CD14-positive monocyte (primary cell): ENCODE results near the gene MICU2. TPM values are rescaled to one million over a fixed set of nuclear protein-coding genes. Genes with fewer than 3 reads are reported as not detected.

Experiments
- DNase-seq, 3 donors: peaks; one replicate each; pipeline ENCODE4 v3.0.0-alpha.2; 2011 to 2022
- H2AFZ ChIP-seq: 2 replicates; pipeline ENCODE4 v1.6.0; 2012; ENCODE audit warnings: mild to moderate bottlenecking, low read depth, low read length, inconsistent platforms; ENCODE audit not compliant: insufficient read depth, poor library complexity, severe bottlenecking
- H3K27ac ChIP-seq, 2 donors: 1 replicate in 1 of 2; 2 replicates in 1 of 2; pipeline ENCODE4 v1.5.1; 2012 to 2013; ENCODE audit warnings: low read length in 2 of 2, control low read depth in 1 of 2, inconsistent platforms in 1 of 2, low read depth in 1 of 2, mild to moderate bottlenecking in 1 of 2
- H3K27me3 ChIP-seq, 2 donors: one replicate each; pipeline versions ENCODE4 v1.6.0 to v1.6.1; 2011 to 2013; ENCODE audit warnings: low read length in 2 of 2; ENCODE audit not compliant: control insufficient read depth in 2 of 2, insufficient read depth in 2 of 2
- H3K36me3 ChIP-seq, 2 donors: replicated peaks in 1 of 2; 1 replicate in 1 of 2; 2 replicates in 1 of 2; pipeline versions ENCODE4 v1.5.1 to v1.6.1; 2012 to 2013; ENCODE audit warnings: low read length in 2 of 2, control low read depth in 1 of 2, inconsistent platforms in 1 of 2, mild to moderate bottlenecking in 1 of 2; ENCODE audit not compliant: insufficient read depth in 2 of 2, control insufficient read depth in 1 of 2
- H3K4me1 ChIP-seq, 2 donors: 1 replicate in 1 of 2; 2 replicates in 1 of 2; pipeline versions ENCODE4 v1.5.1 to v1.6.1; 2012 to 2013; ENCODE audit warnings: low read length in 2 of 2, control low read depth in 1 of 2, inconsistent platforms in 1 of 2, mild to moderate bottlenecking in 1 of 2, moderate library complexity in 1 of 2; ENCODE audit not compliant: insufficient read depth in 2 of 2, control insufficient read depth in 1 of 2
- H3K4me2 ChIP-seq: replicated peaks from 2 replicates; pipeline ENCODE3; 2012; ENCODE audit warnings: low read length, moderate library complexity, mild to moderate bottlenecking; ENCODE audit not compliant: poor library complexity, severe bottlenecking; ENCODE audit errors: extremely low read depth
- H3K4me3 ChIP-seq, 3 experiments: fragments of 200-600 bp in 1 of 3; sonication (generic) in 1 of 3; replicated peaks in 1 of 3; 1 replicate in 2 of 3; 2 replicates in 1 of 3; pipeline ENCODE4 v1.5.1; 2011 to 2013; ENCODE audit warnings: low read length in 3 of 3, mild to moderate bottlenecking in 3 of 3, control low read depth in 2 of 3, low read depth in 2 of 3, inconsistent platforms in 1 of 3, moderate library complexity in 1 of 3
- H3K79me2 ChIP-seq: 2 replicates; pipeline ENCODE4 v1.6.0; 2012; ENCODE audit warnings: mild to moderate bottlenecking, control low read depth, inconsistent platforms, low read length, moderate library complexity; ENCODE audit not compliant: insufficient read depth
- H3K9ac ChIP-seq: 2 replicates; pipeline ENCODE4 v1.6.0; 2017; ENCODE audit warnings: low read length, mild to moderate bottlenecking; ENCODE audit not compliant: insufficient read depth, poor library complexity, severe bottlenecking
- H3K9me3 ChIP-seq, 2 donors: replicated peaks in 1 of 2; 1 replicate in 1 of 2; 2 replicates in 1 of 2; pipeline versions ENCODE4 v1.5.1 to v1.6.1; 2012 to 2013; ENCODE audit warnings: low read length in 2 of 2, control low read depth in 1 of 2; ENCODE audit not compliant: control insufficient read depth in 1 of 2, insufficient read depth in 1 of 2
- H4K20me1 ChIP-seq: 2 replicates; pipeline ENCODE4 v1.6.0; 2012; ENCODE audit warnings: mild to moderate bottlenecking, low read length, control low read depth, moderate library complexity; ENCODE audit not compliant: insufficient read depth
- H3K27ac Mint-ChIP-seq, 7 donors: one replicate each; pipeline ENCODE4 v1.8.0; 2020; ENCODE audit warnings: mild to moderate bottlenecking in 7 of 7, mixed read lengths in 7 of 7, moderate library complexity in 6 of 7, inconsistent platforms in 2 of 7
- H3K27me3 Mint-ChIP-seq, 3 donors: one replicate each; pipeline ENCODE4 v1.8.0; 2021 to 2022; ENCODE audit warnings: low read depth in 3 of 3, mild to moderate bottlenecking in 3 of 3, mixed read lengths in 3 of 3, moderate library complexity in 3 of 3, inconsistent platforms in 1 of 3
- H3K36me3 Mint-ChIP-seq, 2 donors: one replicate each; pipeline ENCODE4 v1.8.0; 2020; ENCODE audit warnings: mixed read lengths in 2 of 2, inconsistent platforms in 1 of 2, mild to moderate bottlenecking in 1 of 2
- H3K4me1 Mint-ChIP-seq: one replicate; pipeline ENCODE4 v1.8.0; 2020; ENCODE audit warnings: mild to moderate bottlenecking, mixed read lengths
- H3K4me3 Mint-ChIP-seq, 2 donors: one replicate each; pipeline ENCODE4 v1.8.0; 2020; ENCODE audit warnings: mild to moderate bottlenecking in 2 of 2, mixed read lengths in 2 of 2, moderate library complexity in 1 of 2
- H3K9me3 Mint-ChIP-seq, 7 donors: one replicate each; pipeline ENCODE4 v1.8.0; 2020 to 2022; ENCODE audit warnings: mixed read lengths in 7 of 7, mild to moderate bottlenecking in 6 of 7, moderate library complexity in 6 of 7, inconsistent platforms in 2 of 7
- CTCF ChIP-seq: fragments of 200-600 bp; IDR thresholded peaks from one replicate; pipeline ENCODE4 v1.8.0; 2022; ENCODE audit warnings: antibody characterized with exemption, mild to moderate bottlenecking
- WGBS: methylation state at CpG from one replicate; pipeline ENCODE4 v1.1.5; 2013; ENCODE audit warnings: missing lambda C conversion rate; ENCODE audit not compliant: insufficient coverage; 5-methylcytosine and 5-hydroxymethylcytosine counted together
- intact Hi-C, 2 donors: fragments of 100-400 bp; cut with micrococcal nuclease; formaldehyde crosslinking; loops; one replicate each; pipeline versions ENCODE4 v1.15.0 to v1.15.1; 2023
- polyA plus RNA-seq, 3 donors: library from polyadenylated mRNA; depleted of rRNA in 1 of 3; unstranded in 2 of 3; stranded (reverse) in 1 of 3; fragments of 300-500 nt in 2 of 3; fragments of >200 nt in 1 of 3; fragmentation: Illumina TruSeq in 2 of 3; gene quantifications; 1 replicate in 2 of 3; 2 replicates in 1 of 3; pipeline ENCODE4 v1.2.3, GENCODE V29; 2012 to 2021
- small RNA-seq: library from RNA; depleted of rRNA; stranded (forward); fragments of <200 nt; gene quantifications from one replicate; pipeline ENCODE3, GENCODE V24; 2012; ENCODE audit warnings: low read depth; ENCODE audit not compliant: insufficient read length

MICU2 gene
- polyA plus RNA-seq, 3 donors: 21.5 to 32.1 (median 26.8) TPM

- Histone ChIP-seq H3K79me2 (peaks cover 90% of the 10 kb centered on the region), H3K9ac (no peak overlapping the region), H4K20me1 (peaks cover 41% of the 10 kb centered on the region), H3K4me3 (no peak overlapping the region), H3K4me1 (peaks cover 21 to 55% of the 10 kb centered on the region in 2 donors), H3K36me3 (no peaks in the 10 kb centered on the region), H2AFZ (no peak overlapping the region), H3K9me3 (no peaks in the 10 kb centered on the region), H3K4me2 (no peak overlapping the region), H3K27ac (peak overlapping the region in 1 of 2 donors; percentile 65), H3K27me3 (no peaks in the 10 kb centered on the region)
- DNase-seq: no peak
- Mint-ChIP-seq H3K27ac (peak overlapping the region; percentile 32 to 86 (median 81)), H3K36me3 (peaks cover 14 to 19% of the 10 kb centered on the region in 2 donors), H3K4me1 (peaks cover 60% of the 10 kb centered on the region), H3K4me3 (no peak overlapping the region), H3K27me3 (no peaks in the 10 kb centered on the region), H3K9me3 (peaks cover 0 to 4% (median 2%) of the 10 kb centered on the region in 7 donors)
- 100% methylated on average over 1 of the region's 1 CpG for WGBS
- intact Hi-C loops: no loop called here
- TF ChIP-seq CTCF: no peak
Measured at GRCh38 chr13:21443171-21443570, 160.8 kb downstream of the MICU2 start.

Small RNA genes lying within 50 kb of the gene (small RNA-seq; reads per million reads assigned to genes)
- not detected for gene RNU6-59P

Other genes with a start within 250 kb of the MICU2 start
- 10 to 100 TPM; 28.1 to 67.8 (median 66.8) TPM for gene ZDHHC20, start 144.9 kb downstream of the MICU2 start, polyA plus RNA-seq
- under 1 TPM in 2 of 3 donors, not detected in 1; 0.03 to 0.16 TPM for gene FGF9, start 66.9 kb upstream of the MICU2 start, polyA plus RNA-seq